ENCODE results near the gene PCDH15.

PCDH15 gene

GRCh38 chr10:53893061-53893460, 908.0 kb downstream of the PCDH15 start:
- no peak for TF ChIP-seq CTCF (conservative IDR thresholded peaks at IDR 0.05; ENCODE audit: low read depth, low read length)
- no peak overlapping the region for H3K4me3 ChIP-seq (ENCODE audit: low read depth, low read length)
- no peak for DNase-seq (ENCODE audit: low read depth)

GRCh38 chr10:53886325-53887300, 914.4 kb downstream of the PCDH15 start:
- TF ChIP-seq CTCF (conservative IDR thresholded peaks at IDR 0.05; ENCODE audit: low read depth, low read length): no peak
- no peak overlapping the region for H3K4me3 ChIP-seq (ENCODE audit: low read depth, low read length)
- DNase-seq (ENCODE audit: low read depth): no peak

- TF ChIP-seq CTCF (conservative IDR thresholded peaks at IDR 0.05; ENCODE audit: low read depth, low read length): no peak
- H3K4me3 ChIP-seq (ENCODE audit: low read depth, low read length): no peak overlapping the region
- DNase-seq (ENCODE audit: low read depth): no peak
These were observed 936.2 kb downstream of the PCDH15 start for GRCh38 chr10:53864846-53865245.

GRCh38 chr10:53852450-53853175, 948.4 kb downstream of the PCDH15 start:
- no peak for TF ChIP-seq CTCF (conservative IDR thresholded peaks at IDR 0.05; ENCODE audit: low read depth, low read length)
- no peak overlapping the region for H3K4me3 ChIP-seq (ENCODE audit: low read depth, low read length)
- DNase-seq (ENCODE audit: low read depth): no peak

GRCh38 chr10:53846809-53847208, 954.2 kb downstream of the PCDH15 start:
- peak; percentile 1 for DNase-seq (ENCODE audit: low read depth)
- peak; percentile 26 for TF ChIP-seq CTCF (conservative IDR thresholded peaks at IDR 0.05; ENCODE audit: low read depth, low read length)
- H3K4me3 ChIP-seq (ENCODE audit: low read depth, low read length): no peak overlapping the region

- DNase-seq (ENCODE audit: low read depth): peak; percentile 50
- no peak for TF ChIP-seq CTCF (conservative IDR thresholded peaks at IDR 0.05; ENCODE audit: low read depth, low read length)
- H3K4me3 ChIP-seq (ENCODE audit: low read depth, low read length): no peak overlapping the region
These were observed 957.2 kb downstream of the PCDH15 start for GRCh38 chr10:53843736-53844362.
